Thyroid gland (tissue), 4 donors: ENCODE results near the gene UNC119.

ENCODE experiments used
- POLR2A ChIP-seq, 2 donors: fragments of 450-650 bp; IDR thresholded peaks; one replicate each; pipeline ENCODE4 v1.6.1; 2017; ENCODE audit warnings: antibody characterized with exemption in 2 of 2, mild to moderate bottlenecking in 2 of 2, moderate library complexity in 1 of 2
- TF ChIP-seq, protein P1 (sequence below), 6 experiments: fragments of 200-600 bp in 3 of 6; fragments of 450-650 bp in 3 of 6; sonication (generic) in 3 of 6; IDR thresholded peaks; one replicate each; pipeline ENCODE4 v1.5.1; 2016 to 2019; ENCODE audit warnings: antibody characterized with exemption in 6 of 6, mild to moderate bottlenecking in 2 of 6, inconsistent platforms in 1 of 6, moderate library complexity in 1 of 6

DNA sequence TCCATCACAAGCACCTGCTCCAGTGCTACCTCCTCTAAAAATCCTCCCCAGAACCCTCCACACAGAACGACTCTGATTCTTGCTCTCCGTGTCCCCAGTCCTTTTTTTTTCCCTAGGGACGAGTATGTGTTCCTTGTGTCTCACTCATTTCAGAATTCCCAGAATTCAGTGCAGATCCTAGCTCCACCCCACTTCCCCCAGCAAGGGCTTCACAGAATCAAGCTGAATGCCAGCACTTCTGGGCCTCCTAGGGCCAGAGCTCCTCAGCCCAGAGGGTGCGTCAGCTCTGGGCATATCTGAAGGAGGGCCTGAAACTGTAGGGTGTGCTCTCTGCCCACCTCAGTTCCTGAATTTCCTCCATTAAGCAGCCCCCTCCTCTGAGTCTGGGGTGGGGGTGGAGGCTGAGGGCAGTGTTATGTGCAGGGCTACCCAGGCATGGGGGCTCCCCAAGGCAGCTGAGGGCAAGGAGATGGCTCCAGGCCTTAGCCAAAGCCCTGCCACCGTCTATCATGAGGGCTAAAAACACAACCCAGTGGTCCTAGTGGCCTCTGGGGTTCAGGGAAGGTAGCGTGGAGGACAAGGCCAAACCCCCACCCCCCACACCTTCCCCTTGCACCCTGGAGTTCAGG lies 6.5 kb downstream of the UNC119 start:
- TF ChIP-seq, protein P1, sequence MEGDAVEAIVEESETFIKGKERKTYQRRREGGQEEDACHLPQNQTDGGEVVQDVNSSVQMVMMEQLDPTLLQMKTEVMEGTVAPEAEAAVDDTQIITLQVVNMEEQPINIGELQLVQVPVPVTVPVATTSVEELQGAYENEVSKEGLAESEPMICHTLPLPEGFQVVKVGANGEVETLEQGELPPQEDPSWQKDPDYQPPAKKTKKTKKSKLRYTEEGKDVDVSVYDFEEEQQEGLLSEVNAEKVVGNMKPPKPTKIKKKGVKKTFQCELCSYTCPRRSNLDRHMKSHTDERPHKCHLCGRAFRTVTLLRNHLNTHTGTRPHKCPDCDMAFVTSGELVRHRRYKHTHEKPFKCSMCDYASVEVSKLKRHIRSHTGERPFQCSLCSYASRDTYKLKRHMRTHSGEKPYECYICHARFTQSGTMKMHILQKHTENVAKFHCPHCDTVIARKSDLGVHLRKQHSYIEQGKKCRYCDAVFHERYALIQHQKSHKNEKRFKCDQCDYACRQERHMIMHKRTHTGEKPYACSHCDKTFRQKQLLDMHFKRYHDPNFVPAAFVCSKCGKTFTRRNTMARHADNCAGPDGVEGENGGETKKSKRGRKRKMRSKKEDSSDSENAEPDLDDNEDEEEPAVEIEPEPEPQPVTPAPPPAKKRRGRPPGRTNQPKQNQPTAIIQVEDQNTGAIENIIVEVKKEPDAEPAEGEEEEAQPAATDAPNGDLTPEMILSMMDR (IDR thresholded peaks at IDR 0.05), result no peak
- no peak for TF ChIP-seq POLR2A (IDR thresholded peaks at IDR 0.05)
